HepG2 (cell line): ENCODE results near the gene PCDHGA1. TPM values are rescaled to one million over a fixed set of nuclear protein-coding genes. Genes with fewer than 3 reads are reported as not detected.

ENCODE experiments used
- ATAC-seq: fragments of 200-7000 bp; cut with Tn5 transposase; 3 replicates; pipeline ENCODE4 v1.9.1; 2020; ENCODE audit warnings: mild to moderate bottlenecking, moderate library complexity
- BruUV-seq: library from RNA; stranded (reverse); fragments of 400-500 nt; replicated peaks from 2 replicates; lab custom pipeline; 2021; lab: Mats Ljungman, UMichigan
- CTCF ChIA-PET: fragments of 300-600 bp; formaldehyde crosslinking; extraction: SDS; loops from one replicate; lab custom pipeline; 2021; ENCODE audit warnings: low total read pairs, inconsistent platforms, low intra/inter-chr PET ratio; lab: Yijun Ruan, JAX
- POLR2A ChIA-PET: fragments of 350-600 bp; sonication (Branson Sonifier 250); formaldehyde crosslinking; loops from one replicate; lab custom pipeline; 2020; ENCODE audit warnings: antibody characterized with exemption, inconsistent platforms; lab: Yijun Ruan, JAX
- DNase-seq: peaks from one replicate; pipeline ENCODE4 v3.0.0-alpha.2; 2015; ENCODE audit warnings: low spot score
- FAIRE-seq: peaks from 3 replicates; lab custom pipeline; 2011; peaks lifted over from hg19 to GRCh38; lab: Jason Lieb, UNC
- H2AFZ ChIP-seq: one replicate; pipeline ENCODE4 v1.6.1; 2011; ENCODE audit warnings: low read length, inconsistent platforms
- H3K27ac ChIP-seq: fragments of 300-600 bp; 3 replicates; pipeline ENCODE4 v1.8.0; 2011; ENCODE audit warnings: mixed run types, mild to moderate bottlenecking, mixed read lengths, low read length, inconsistent platforms; ENCODE audit not compliant: insufficient read depth; ENCODE audit errors: extremely low read length
- H3K27me3 ChIP-seq, 2 experiments: fragments of 200-600 bp in 1 of 2; 2 replicates in 1 of 2; 3 replicates in 1 of 2; pipeline versions ENCODE4 v1.6.0 to v1.8.0; 2011; ENCODE audit warnings: low read length in 2 of 2, mild to moderate bottlenecking in 2 of 2, moderate library complexity in 2 of 2, inconsistent platforms in 1 of 2; ENCODE audit not compliant: insufficient read depth in 2 of 2, control insufficient read depth in 1 of 2
- H3K36me3 ChIP-seq, 2 experiments: fragments of 200-600 bp in 1 of 2; replicated peaks in 1 of 2; 2 replicates in 1 of 2; 3 replicates in 1 of 2; pipeline versions ENCODE4 v1.5.1 to v1.8.0; 2011; ENCODE audit warnings: low read length in 2 of 2, inconsistent platforms in 1 of 2; ENCODE audit not compliant: insufficient read depth in 2 of 2, control insufficient read depth in 1 of 2
- H3K4me1 ChIP-seq: 2 replicates; pipeline ENCODE4 v1.5.1; 2012; ENCODE audit warnings: low read length, inconsistent platforms; ENCODE audit not compliant: insufficient read depth
- H3K4me2 ChIP-seq: 2 replicates; pipeline ENCODE4 v1.6.0; 2011; ENCODE audit warnings: low read depth, low read length, inconsistent platforms
- H3K4me3 ChIP-seq, 3 experiments: fragments of 200-600 bp in 1 of 3; sonication (generic), shearing (Covaris generic) in 1 of 3; replicated peaks in 1 of 3; 2 replicates each; pipeline ENCODE4 v1.5.1; 2011 to 2016; ENCODE audit warnings: low read length in 3 of 3, inconsistent platforms in 2 of 3, low read depth in 2 of 3, mild to moderate bottlenecking in 2 of 3, control low read depth in 1 of 3, mixed read lengths in 1 of 3; ENCODE audit not compliant: insufficient read depth in 1 of 3
- H3K79me2 ChIP-seq: one replicate; pipeline ENCODE4 v1.6.1; 2011; ENCODE audit warnings: low read length, inconsistent platforms; ENCODE audit not compliant: insufficient read depth
- H3K9ac ChIP-seq: 2 replicates; pipeline ENCODE4 v1.6.0; 2011; ENCODE audit warnings: mild to moderate bottlenecking, low read depth, low read length, inconsistent platforms; ENCODE audit not compliant: insufficient read depth
- H3K9me3 ChIP-seq: 2 replicates; pipeline ENCODE4 v1.5.1; 2012; ENCODE audit warnings: mild to moderate bottlenecking, low read length
- H4K20me1 ChIP-seq: 2 replicates; pipeline ENCODE4 v1.6.0; 2011; ENCODE audit warnings: inconsistent platforms, mild to moderate bottlenecking, low read length, moderate library complexity; ENCODE audit not compliant: insufficient read depth
- ARNT ChIP-seq: fragments of 450-650 bp; IDR thresholded peaks from 2 replicates; pipeline ENCODE4 v1.6.1; 2017
- DPF2 ChIP-seq: sonication (generic); formaldehyde crosslinking; IDR thresholded peaks from 2 replicates; pipeline ENCODE4 v1.4.0; 2020; ENCODE audit warnings: mild to moderate bottlenecking, low read depth, missing genetic modification reagents, borderline replicate concordance
- FIP1L1 ChIP-seq: fragments of 200-400 bp; formaldehyde crosslinking; IDR thresholded peaks from 2 replicates; pipeline ENCODE4 v1.6.1; 2018; ENCODE audit warnings: low read depth, mild to moderate bottlenecking, low read length, moderate library complexity, borderline replicate concordance; ENCODE audit not compliant: insufficient read depth
- HMGA1 ChIP-seq: sonication (generic); formaldehyde crosslinking; conservative IDR thresholded peaks from 2 replicates; pipeline ENCODE4 v1.4.0; 2020; ENCODE audit warnings: missing genetic modification reagents
- MED1 ChIP-seq: sonication (generic); formaldehyde crosslinking; IDR thresholded peaks from 2 replicates; pipeline ENCODE4 v1.4.0; 2020; ENCODE audit warnings: missing genetic modification reagents
- NR0B2 ChIP-seq: sonication (generic); formaldehyde crosslinking; IDR thresholded peaks from 2 replicates; pipeline ENCODE4 v1.4.0; 2020; ENCODE audit warnings: mild to moderate bottlenecking, missing genetic modification reagents
- PHF5A ChIP-seq: IDR thresholded peaks from one replicate; pipeline ENCODE4 v1.6.1; 2018; ENCODE audit warnings: low read depth, missing genetic modification reagents; ENCODE audit not compliant: unreplicated experiment
- SOX13 ChIP-seq, 3 experiments: fragments of 450-650 bp in 1 of 3; sonication (generic) in 1 of 3; formaldehyde crosslinking in 1 of 3; IDR thresholded peaks in 2 of 3; conservative IDR thresholded peaks in 1 of 3; 2 replicates each; pipeline versions ENCODE4 v1.5.0 to v1.6.1; 2016 to 2020; ENCODE audit warnings: antibody characterized with exemption in 1 of 3, mild to moderate bottlenecking in 1 of 3, missing compliant biosample characterization in 1 of 3, missing genetic modification reagents in 1 of 3, moderate library complexity in 1 of 3
- TBL1XR1 ChIP-seq: fragments of 150-350 bp; IDR thresholded peaks from 2 replicates; pipeline ENCODE4 v1.6.1; 2014; ENCODE audit warnings: borderline replicate concordance, low read length; ENCODE audit not compliant: partially characterized antibody
- ZFP36L1 ChIP-seq: sonication (generic); formaldehyde crosslinking; IDR thresholded peaks from 2 replicates; pipeline ENCODE4 v1.8.0; 2022; ENCODE audit warnings: mild to moderate bottlenecking, missing genetic modification reagents, moderate library complexity
- ZNF773 ChIP-seq: sonication (generic); formaldehyde crosslinking; IDR thresholded peaks from 2 replicates; pipeline ENCODE4 v1.4.0; 2020; ENCODE audit warnings: missing genetic modification reagents, borderline replicate concordance
- WGBS: methylation state at CpG from one replicate; pipeline ENCODE4 v1.1.6; 2017; ENCODE audit warnings: low lambda C conversion rate; 5-methylcytosine and 5-hydroxymethylcytosine counted together
- in situ Hi-C: cut with HindIII; loops from 2 replicates; pipeline ENCODE4 v1.10.0; 2017; ENCODE audit warnings: low pct_unique_long_range_greater_than_20kb; ENCODE audit not compliant: extremely low pct_ligation_motif_present
- intact Hi-C: fragments of 100-400 bp; cut with micrococcal nuclease; formaldehyde crosslinking; loops from one replicate; pipeline ENCODE4 v1.10.0; 2022; ENCODE audit not compliant: unreplicated experiment
- polyA plus RNA-seq, 8 experiments: library from polyadenylated mRNA; depleted of rRNA in 3 of 8; stranded (reverse) in 7 of 8; unstranded in 1 of 8; fragments of >200 nt; fragmentation: Illumina TruSeq in 4 of 8; extraction: Trizol in 4 of 8; gene quantifications; 2 replicates each; pipeline versions ENCODE4 v1.2.1 to v1.2.3, GENCODE V29; 2011 to 2016; ENCODE audit warnings: low read depth in 4 of 8, missing spikeins in 1 of 8, mixed read lengths in 1 of 8; ENCODE audit not compliant: insufficient read depth in 1 of 8
- total RNA-seq, 5 experiments: library from RNA; depleted of rRNA; stranded (reverse); fragments of >200 nt; fragmentation: Illumina TruSeq; extraction: Trizol; gene quantifications; 2 replicates each; pipeline ENCODE4 v1.2.3, GENCODE V29; 2016; ENCODE audit warnings: low read depth in 1 of 5
- TF ChIP-seq, protein P1 (sequence below): sonication (generic); formaldehyde crosslinking; IDR thresholded peaks from 2 replicates; pipeline ENCODE4 v1.9.0; 2021; ENCODE audit warnings: missing genetic modification reagents, borderline replicate concordance
- TF ChIP-seq, protein P2 (sequence below): sonication (generic); formaldehyde crosslinking; IDR thresholded peaks from 2 replicates; pipeline ENCODE4 v1.8.1; 2023; ENCODE audit warnings: missing genetic modification reagents, inconsistent platforms, borderline replicate concordance

PCDHGA1 gene
- total and polyA plus RNA-seq, 2 of the 13 experiments (the other 11 are each of a cell fraction or from before 2014, with no cell fraction given): 0.31 to 0.40 TPM

GRCh38 chr5:141398608-141399007 lies 68.3 kb downstream of the PCDHGA1 start:
- Histone ChIP-seq H3K4me3 (no peak overlapping the region), H4K20me1 (no peaks in the 10 kb centered on the region), H3K79me2 (no peaks in the 10 kb centered on the region), H3K4me2 (no peak overlapping the region)
- CTCF ChIA-PET: no interaction called here
- no peak for TF ChIP-seq SOX13 (IDR thresholded peaks at IDR 0.05)
- no peak for TF ChIP-seq SOX13 (CRISPR knock-in tag; conservative IDR thresholded peaks at IDR 0.05 in 1 of 2, IDR thresholded peaks at IDR 0.05 in 1 of 2)
- no peak for TF ChIP-seq ARNT
- no peak for TF ChIP-seq NR0B2 (CRISPR knock-in tag)
- no peak for TF ChIP-seq ZNF773
- TF ChIP-seq, all 625 proteins: peak for 0
- POLR2A ChIA-PET: no interaction called here
- no TSS peak for BruUV-seq
- no peaks in the 10 kb centered on the region for H3K27me3 ChIP-seq
- intact Hi-C loops (no loop called here), in situ Hi-C loops (no loop called here)
- H2AFZ ChIP-seq: no peak overlapping the region
- H3K9me3 ChIP-seq: peaks cover 34% of the 10 kb centered on the region
- H3K27ac ChIP-seq: no peak overlapping the region
- FAIRE-seq (no peak), DNase-seq (no peak), ATAC-seq (no peak)
- H3K9ac ChIP-seq: no peak overlapping the region
- no peaks in the 10 kb centered on the region for H3K36me3 ChIP-seq
- H3K4me1 ChIP-seq: no peaks in the 10 kb centered on the region
- 79% methylated on average over 10 of the region's 15 CpGs for WGBS

- intact Hi-C loops: no loop called here
- CTCF ChIA-PET: no interaction called here
- H3K4me2 ChIP-seq: no peak overlapping the region
- no peak for TF ChIP-seq PHF5A (CRISPR knock-in tag)
- no peak for TF ChIP-seq ZFP36L1
- TF ChIP-seq TBL1XR1: no peak
- no peak for TF ChIP-seq FIP1L1
- TF ChIP-seq DPF2 (CRISPR knock-in tag): no peak
- TF ChIP-seq, protein P1, sequence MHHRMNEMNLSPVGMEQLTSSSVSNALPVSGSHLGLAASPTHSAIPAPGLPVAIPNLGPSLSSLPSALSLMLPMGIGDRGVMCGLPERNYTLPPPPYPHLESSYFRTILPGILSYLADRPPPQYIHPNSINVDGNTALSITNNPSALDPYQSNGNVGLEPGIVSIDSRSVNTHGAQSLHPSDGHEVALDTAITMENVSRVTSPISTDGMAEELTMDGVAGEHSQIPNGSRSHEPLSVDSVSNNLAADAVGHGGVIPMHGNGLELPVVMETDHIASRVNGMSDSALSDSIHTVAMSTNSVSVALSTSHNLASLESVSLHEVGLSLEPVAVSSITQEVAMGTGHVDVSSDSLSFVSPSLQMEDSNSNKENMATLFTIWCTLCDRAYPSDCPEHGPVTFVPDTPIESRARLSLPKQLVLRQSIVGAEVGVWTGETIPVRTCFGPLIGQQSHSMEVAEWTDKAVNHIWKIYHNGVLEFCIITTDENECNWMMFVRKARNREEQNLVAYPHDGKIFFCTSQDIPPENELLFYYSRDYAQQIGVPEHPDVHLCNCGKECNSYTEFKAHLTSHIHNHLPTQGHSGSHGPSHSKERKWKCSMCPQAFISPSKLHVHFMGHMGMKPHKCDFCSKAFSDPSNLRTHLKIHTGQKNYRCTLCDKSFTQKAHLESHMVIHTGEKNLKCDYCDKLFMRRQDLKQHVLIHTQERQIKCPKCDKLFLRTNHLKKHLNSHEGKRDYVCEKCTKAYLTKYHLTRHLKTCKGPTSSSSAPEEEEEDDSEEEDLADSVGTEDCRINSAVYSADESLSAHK (CRISPR knock-in tag): no peak
- TF ChIP-seq, protein P2, sequence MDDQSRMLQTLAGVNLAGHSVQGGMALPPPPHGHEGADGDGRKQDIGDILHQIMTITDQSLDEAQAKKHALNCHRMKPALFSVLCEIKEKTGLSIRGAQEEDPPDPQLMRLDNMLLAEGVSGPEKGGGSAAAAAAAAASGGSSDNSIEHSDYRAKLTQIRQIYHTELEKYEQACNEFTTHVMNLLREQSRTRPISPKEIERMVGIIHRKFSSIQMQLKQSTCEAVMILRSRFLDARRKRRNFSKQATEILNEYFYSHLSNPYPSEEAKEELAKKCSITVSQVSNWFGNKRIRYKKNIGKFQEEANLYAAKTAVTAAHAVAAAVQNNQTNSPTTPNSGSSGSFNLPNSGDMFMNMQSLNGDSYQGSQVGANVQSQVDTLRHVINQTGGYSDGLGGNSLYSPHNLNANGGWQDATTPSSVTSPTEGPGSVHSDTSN (CRISPR knock-in tag): no peak
- no peak for TF ChIP-seq HMGA1 (CRISPR knock-in tag)
- TF ChIP-seq MED1 (CRISPR knock-in tag): no peak
Measured at GRCh38 chr5:141399555-141400258, 69.4 kb downstream of the PCDHGA1 start.

More at GRCh38 chr5:141399555-141400258, 69.4 kb downstream of the PCDHGA1 start:
- H4K20me1 ChIP-seq: no peaks in the 10 kb centered on the region
- in situ Hi-C loops: no loop called here
- H3K27ac ChIP-seq: no peak overlapping the region
- H3K27me3 ChIP-seq: no peaks in the 10 kb centered on the region; a peak in 1 of 5 replicates
- FAIRE-seq: no peak
- H2AFZ ChIP-seq: no peak overlapping the region
- POLR2A ChIA-PET: no interaction called here
- H3K36me3 ChIP-seq: no peaks in the 10 kb centered on the region
- H3K4me3 ChIP-seq: no peak overlapping the region
- no peak for DNase-seq
- BruUV-seq: no TSS peak
- H3K79me2 ChIP-seq: no peaks in the 10 kb centered on the region
- H3K9ac ChIP-seq: no peak overlapping the region
- 89% methylated on average over 54 of the region's 61 CpGs for WGBS
- H3K4me1 ChIP-seq: no peaks in the 10 kb centered on the region
- H3K9me3 ChIP-seq: peaks cover 27% of the 10 kb centered on the region; the same call in 1 of the 2 replicates
- ATAC-seq: no peak
